OCI-LY1 (cell line): ENCODE results near the gene SRPRB.

Experiments
- H2AFZ ChIP-seq: fragments of 200-600 bp; sonication (generic), shearing (Covaris generic); 2 replicates; pipeline ENCODE4 v1.6.0; 2014; ENCODE audit warnings: antibody characterized with exemption, mild to moderate bottlenecking, low read length
- H3F3A ChIP-seq: fragments of 200-600 bp; sonication (generic), shearing (Covaris generic); 2 replicates; pipeline ENCODE4 v1.6.0; 2014; ENCODE audit warnings: mild to moderate bottlenecking, antibody characterized with exemption, low read length, moderate library complexity; ENCODE audit not compliant: insufficient read depth
- H3K27ac ChIP-seq: fragments of 200-600 bp; sonication (generic); 2 replicates; pipeline ENCODE4 v1.5.1; 2014; ENCODE audit warnings: low read length, mixed run types, mild to moderate bottlenecking, low read depth; ENCODE audit not compliant: poor library complexity, severe bottlenecking
- H3K27me3 ChIP-seq: fragments of 200-600 bp; sonication (generic); 2 replicates; pipeline ENCODE4 v1.6.0; 2014; ENCODE audit warnings: antibody characterized with exemption, mild to moderate bottlenecking, low read length, moderate library complexity; ENCODE audit not compliant: insufficient read depth
- H3K36me3 ChIP-seq: fragments of 200-600 bp; sonication (generic); 2 replicates; pipeline ENCODE4 v1.6.1; 2014; ENCODE audit warnings: mild to moderate bottlenecking, antibody characterized with exemption, low read length, moderate library complexity, mixed read lengths; ENCODE audit not compliant: insufficient read depth
- H3K4me1 ChIP-seq: fragments of 200-600 bp; sonication (generic); 2 replicates; pipeline ENCODE4 v1.5.1; 2014; ENCODE audit warnings: mild to moderate bottlenecking, low read length, moderate library complexity; ENCODE audit not compliant: insufficient read depth, severe bottlenecking
- H3K4me2 ChIP-seq: fragments of 200-600 bp; sonication (generic), shearing (Covaris generic); 2 replicates; pipeline ENCODE4 v1.6.1; 2014; ENCODE audit warnings: low read length
- H3K4me3 ChIP-seq: fragments of 200-600 bp; sonication (generic); 2 replicates; pipeline ENCODE4 v1.5.1; 2014; ENCODE audit warnings: low read length, low read depth, mild to moderate bottlenecking, mixed read lengths; ENCODE audit not compliant: poor library complexity, severe bottlenecking
- H3K79me2 ChIP-seq: fragments of 200-600 bp; shearing (Covaris generic); 2 replicates; pipeline ENCODE4 v1.6.1; 2016; ENCODE audit warnings: mixed run types, low read length, mixed read lengths; ENCODE audit not compliant: insufficient read depth
- H3K9ac ChIP-seq: fragments of 200-600 bp; sonication (generic), shearing (Covaris generic); 2 replicates; pipeline ENCODE4 v1.6.1; 2014; ENCODE audit warnings: mild to moderate bottlenecking, low read length, mixed read lengths
- H3K9me2 ChIP-seq: fragments of 200-600 bp; sonication (generic), shearing (Covaris generic); 2 replicates; pipeline ENCODE4 v1.6.1; 2014; ENCODE audit warnings: low read depth, mild to moderate bottlenecking, low read length, mixed read lengths
- H3K9me3 ChIP-seq: fragments of 200-600 bp; shearing (Covaris generic); 2 replicates; pipeline ENCODE4 v1.6.1; 2014; ENCODE audit warnings: low read length, mixed read lengths
- H4K20me1 ChIP-seq: fragments of 200-600 bp; sonication (generic), shearing (Covaris generic); 2 replicates; pipeline ENCODE4 v1.6.0; 2016; ENCODE audit warnings: mild to moderate bottlenecking, low read length; ENCODE audit not compliant: insufficient read depth
- CTCF ChIP-seq: fragments of 200-600 bp; sonication (generic), shearing (Covaris generic); IDR thresholded peaks from 2 replicates; pipeline ENCODE4 v1.5.1; 2017; ENCODE audit warnings: mild to moderate bottlenecking, antibody characterized with exemption, low read length, moderate library complexity, mixed read lengths
- EZH2 ChIP-seq: fragments of 200-600 bp; sonication (generic), shearing (Covaris generic); IDR thresholded peaks from 2 replicates; pipeline ENCODE4 v1.8.0; 2017; ENCODE audit warnings: borderline replicate concordance, mixed run types, mild to moderate bottlenecking, antibody characterized with exemption, low read length, moderate library complexity, mixed read lengths

SRPRB gene

GRCh38 chr3:133869586-133869985, 64.0 kb downstream of the SRPRB start:
- no peak overlapping the region for H3K4me3 ChIP-seq

DNA sequence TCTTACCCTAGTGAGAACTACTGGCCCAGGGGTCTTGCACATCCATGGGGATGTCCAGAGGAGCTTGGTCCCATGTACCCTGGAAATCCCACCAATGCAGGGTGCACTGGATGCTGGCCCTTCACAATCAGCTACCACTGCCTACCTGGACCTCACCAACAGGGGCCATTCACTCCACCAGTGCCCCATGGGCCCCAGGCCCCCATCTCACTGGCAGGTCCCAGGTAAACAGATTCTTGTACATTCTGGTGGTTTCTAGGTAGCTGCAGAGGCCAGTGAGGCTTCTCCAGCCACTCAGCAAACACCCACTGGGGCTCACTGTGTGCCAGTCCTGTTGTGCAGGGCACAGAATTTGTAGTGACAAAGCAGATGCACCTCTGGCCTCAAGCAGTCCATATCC, 65.2 kb downstream of the SRPRB start:
- no peak overlapping the region for H3K27ac ChIP-seq
- no peaks in the 10 kb centered on the region for H3K4me1 ChIP-seq
- H3F3A ChIP-seq, result no peaks in the 10 kb centered on the region
- no peaks in the 10 kb centered on the region for H3K36me3 ChIP-seq
- TF ChIP-seq CTCF (no peak), EZH2 (no peak)
- H3K9ac ChIP-seq, result no peak overlapping the region
- H3K4me2 ChIP-seq, result no peak overlapping the region
- no peaks in the 10 kb centered on the region for H3K9me3 ChIP-seq
- H3K4me3 ChIP-seq, result no peak overlapping the region
- no peaks in the 10 kb centered on the region for H4K20me1 ChIP-seq
- no peak overlapping the region for H2AFZ ChIP-seq
- no peaks in the 10 kb centered on the region for H3K9me2 ChIP-seq
- no peaks in the 10 kb centered on the region for H3K79me2 ChIP-seq
- no peaks in the 10 kb centered on the region; the same call in 1 of the 2 replicates for H3K27me3 ChIP-seq

More at GRCh38 chr3:133869586-133869985, 64.0 kb downstream of the SRPRB start:
- Histone ChIP-seq H3K27me3 (no peaks in the 10 kb centered on the region; the same call in 1 of the 2 replicates), H3K79me2 (no peaks in the 10 kb centered on the region), H3K9ac (no peak overlapping the region), H3K9me2 (no peaks in the 10 kb centered on the region), H3K36me3 (no peaks in the 10 kb centered on the region), H3F3A (no peaks in the 10 kb centered on the region), H3K27ac (no peak overlapping the region), H3K4me1 (no peaks in the 10 kb centered on the region), H3K4me2 (no peak overlapping the region), H4K20me1 (no peaks in the 10 kb centered on the region), H3K9me3 (no peaks in the 10 kb centered on the region), H2AFZ (no peak overlapping the region)
- TF ChIP-seq EZH2 (no peak), CTCF (no peak)
